Iris pigment epithelial cell (primary cell): ENCODE data around the gene CNTN5.
A peak's percentile ranks its signal among the peaks of the same experiment; 100 is the strongest.

Source experiments
- DNase-seq: peaks from one replicate; pipeline ENCODE4 v3.0.0-alpha.2; 2011; ENCODE audit warnings: low read depth

CNTN5 gene

DNA sequence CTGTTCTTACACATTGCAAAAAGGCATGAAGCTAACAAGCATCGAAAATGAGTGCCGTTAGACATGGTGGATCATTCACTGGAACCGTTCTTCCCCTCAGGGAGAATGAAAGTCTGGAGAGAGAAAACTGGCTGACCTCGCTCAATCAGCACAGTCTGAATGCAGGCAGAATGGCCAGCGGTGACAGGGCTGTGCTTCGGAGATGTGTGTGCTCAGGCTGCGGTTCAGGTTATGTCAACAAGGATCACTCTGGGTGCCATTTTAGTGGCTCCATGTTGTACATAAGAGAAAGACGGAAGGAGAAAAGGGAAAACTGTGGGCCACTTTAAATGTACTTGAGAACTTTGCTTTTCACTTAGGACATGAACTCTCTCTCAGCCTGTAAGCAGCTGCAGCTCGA, 916.6 kb downstream of the CNTN5 start:
- DNase-seq: no peak

DNA sequence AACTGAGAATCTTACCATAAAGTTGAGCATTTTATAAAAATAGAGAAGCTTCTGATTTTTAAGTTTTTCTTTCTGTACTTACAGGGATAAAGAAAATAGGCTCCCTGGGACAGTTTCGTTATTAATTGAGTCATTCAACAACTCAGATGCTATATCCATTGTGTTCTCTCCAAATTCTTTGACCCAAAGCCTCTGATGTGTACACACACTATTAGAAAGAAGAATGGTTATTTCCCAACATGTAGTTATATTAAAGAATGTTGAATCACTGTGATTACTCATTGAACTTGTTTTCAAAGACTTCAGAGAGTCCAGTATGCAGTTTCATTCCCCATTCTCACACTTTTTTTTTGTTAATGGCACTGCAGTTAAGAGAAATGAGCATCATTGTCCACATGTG, 932.1 kb downstream of the CNTN5 start:
- peak; percentile 45 for DNase-seq

DNA sequence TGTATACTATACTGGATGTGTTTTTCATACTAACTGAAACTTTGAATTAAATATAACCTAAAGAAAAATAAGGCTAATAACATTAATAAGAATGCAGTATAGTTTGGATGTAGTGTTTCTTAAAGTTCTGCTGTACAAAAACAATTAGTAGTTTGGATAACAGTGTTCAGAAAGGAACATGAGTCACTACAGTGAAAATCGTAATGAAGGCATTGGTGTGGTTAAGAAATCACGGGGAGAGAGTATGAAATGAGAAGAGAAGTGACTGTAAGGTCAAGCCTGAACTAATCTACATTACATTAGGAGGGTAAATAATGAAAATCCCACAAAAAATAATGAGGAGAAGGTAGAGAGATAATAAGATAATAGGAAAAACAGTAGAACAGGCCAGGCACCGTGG, 939.8 kb downstream of the CNTN5 start:
- no peak for DNase-seq

DNA sequence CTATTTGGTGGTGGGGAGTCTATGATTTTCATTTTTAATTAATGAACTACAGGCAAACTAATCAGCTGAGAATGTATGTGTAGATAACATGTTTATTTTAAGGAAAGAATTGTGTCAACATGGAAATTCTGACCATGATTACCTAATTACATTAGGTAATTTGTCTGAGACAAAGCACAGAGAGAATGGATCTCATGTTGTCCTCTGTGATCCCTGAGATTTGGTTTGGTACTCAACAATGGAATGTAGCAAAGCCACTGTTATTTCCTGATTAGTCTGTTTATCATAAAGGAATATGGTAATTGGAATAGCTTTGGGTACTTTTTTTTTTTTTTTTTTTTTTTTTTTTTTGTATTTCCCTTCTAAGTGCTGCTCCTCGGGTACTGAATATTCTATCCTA, 947.6 kb downstream of the CNTN5 start:
- no peak for DNase-seq

- peak; percentile 4 for DNase-seq
These were observed 953.2 kb downstream of the CNTN5 start for GRCh38 chr11:99973993-99974392.

DNA sequence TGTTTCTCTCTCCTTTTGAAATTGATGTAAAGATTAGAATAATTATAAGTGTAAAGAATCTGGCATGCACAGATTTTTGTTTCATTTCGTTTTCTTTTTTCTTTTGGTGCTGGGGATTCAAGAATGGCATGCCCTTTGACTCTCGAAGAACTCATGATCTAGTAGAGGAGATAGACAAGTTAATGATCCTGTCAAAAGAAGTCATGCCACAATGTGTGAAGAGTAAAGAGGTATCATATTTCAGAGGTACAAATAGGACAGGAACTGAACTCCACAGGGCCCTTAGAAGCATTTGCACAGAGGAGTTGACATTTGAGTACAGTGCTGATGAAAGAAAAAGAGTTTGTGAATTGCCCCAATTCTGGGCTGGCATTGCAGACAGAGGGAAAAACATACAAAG, 958.3 kb downstream of the CNTN5 start:
- no peak for DNase-seq

DNA sequence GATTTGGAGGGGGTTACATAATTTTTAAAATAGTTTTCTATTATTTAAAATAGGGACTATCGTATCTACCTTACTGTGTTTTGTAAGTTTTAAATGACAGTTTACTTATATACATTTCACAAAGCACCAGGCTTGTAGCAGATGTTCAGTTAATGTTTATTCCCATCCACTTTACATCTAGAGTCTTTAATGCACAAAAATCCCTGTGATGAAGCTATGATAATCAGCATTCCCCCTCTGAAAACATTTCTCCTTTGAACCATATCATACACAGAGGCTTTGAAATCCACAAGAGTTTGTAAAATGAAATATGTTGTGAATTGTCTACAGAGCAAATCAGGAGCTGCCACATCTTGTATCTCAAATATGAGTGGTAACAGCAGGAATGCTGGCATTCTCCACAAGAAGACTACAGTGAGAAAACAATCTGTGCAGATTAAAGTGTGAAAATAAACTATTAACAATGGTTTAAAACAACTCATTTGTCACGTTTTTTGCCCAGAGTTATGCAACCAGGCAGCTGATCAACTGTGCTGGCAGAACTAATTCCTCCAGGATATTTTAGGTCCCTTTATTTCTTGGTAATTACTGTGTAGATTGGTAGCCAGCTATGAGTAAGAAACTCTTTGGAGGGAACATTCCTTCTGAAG, 967.2 kb downstream of the CNTN5 start:
- DNase-seq: peak; percentile 5

DNA sequence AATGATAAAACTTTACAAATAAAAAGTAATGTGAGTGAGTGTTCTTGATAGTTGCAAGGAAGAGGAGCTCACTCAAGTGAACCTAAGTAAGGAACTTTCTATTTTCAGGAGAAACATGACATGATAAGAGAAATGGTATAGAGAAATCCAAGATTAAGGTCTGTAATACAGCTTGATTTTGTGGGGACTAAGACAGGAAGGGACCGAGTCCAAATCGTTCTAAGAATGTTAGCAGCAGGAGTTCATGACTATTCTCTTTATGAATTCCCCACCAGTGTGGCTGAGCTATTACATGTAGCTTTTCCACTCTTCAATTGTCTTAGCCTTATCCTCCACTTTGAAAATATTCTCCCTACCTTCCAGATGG, 967.7 kb downstream of the CNTN5 start:
- DNase-seq: no peak

GRCh38 chr11:100003985-100004384, 983.2 kb downstream of the CNTN5 start:
- no peak for DNase-seq

GRCh38 chr11:100004541-100004940, 983.8 kb downstream of the CNTN5 start:
- peak; percentile 3 for DNase-seq

DNA sequence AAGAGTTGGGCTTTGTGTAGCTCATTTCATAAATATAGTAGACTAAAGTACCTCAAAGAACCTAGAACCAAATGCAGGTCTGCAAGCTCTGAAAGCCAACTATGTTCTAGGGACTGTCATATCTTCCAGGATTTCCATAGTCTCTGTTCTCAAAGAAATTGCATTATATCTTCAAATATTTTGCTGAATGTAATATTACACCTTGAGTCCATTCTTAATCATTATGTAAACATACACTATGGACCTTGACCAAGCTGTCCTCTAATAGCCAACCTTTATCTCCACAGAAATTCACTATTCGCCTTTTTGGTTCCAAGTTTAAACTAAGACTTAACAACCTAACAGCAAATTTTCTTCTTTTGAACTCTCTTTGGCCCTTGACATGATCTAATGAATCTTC, 987.7 kb downstream of the CNTN5 start:
- DNase-seq: no peak

GRCh38 chr11:100009728-100010127, 989.0 kb downstream of the CNTN5 start:
- no peak for DNase-seq

- no peak for DNase-seq
These were observed 989.6 kb downstream of the CNTN5 start for GRCh38 chr11:100010393-100010792.

DNA sequence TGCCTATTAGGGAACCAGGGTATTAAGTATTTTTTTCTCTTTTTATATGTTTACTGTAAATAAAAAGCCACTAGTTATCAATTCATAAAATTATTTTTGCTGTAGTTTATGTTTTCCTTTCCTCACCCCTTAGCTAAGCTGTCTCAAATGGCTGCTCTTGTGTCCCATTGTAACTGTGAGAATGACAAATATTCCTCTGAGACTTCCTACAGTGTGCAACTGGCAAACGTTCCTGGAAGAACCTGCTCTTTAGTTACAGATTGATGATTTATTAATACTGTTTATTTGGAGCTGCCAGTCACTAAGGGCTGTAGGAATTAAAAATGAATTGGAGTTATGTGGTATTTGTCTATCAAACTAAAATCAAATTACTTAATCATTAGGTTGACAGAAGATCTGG, 990.9 kb downstream of the CNTN5 start:
- DNase-seq: no peak

- DNase-seq: no peak
These were observed 992.3 kb downstream of the CNTN5 start for GRCh38 chr11:100013011-100013410.

- no peak for DNase-seq
These were observed 1011.2 kb downstream of the CNTN5 start for GRCh38 chr11:100031973-100032372.

DNA sequence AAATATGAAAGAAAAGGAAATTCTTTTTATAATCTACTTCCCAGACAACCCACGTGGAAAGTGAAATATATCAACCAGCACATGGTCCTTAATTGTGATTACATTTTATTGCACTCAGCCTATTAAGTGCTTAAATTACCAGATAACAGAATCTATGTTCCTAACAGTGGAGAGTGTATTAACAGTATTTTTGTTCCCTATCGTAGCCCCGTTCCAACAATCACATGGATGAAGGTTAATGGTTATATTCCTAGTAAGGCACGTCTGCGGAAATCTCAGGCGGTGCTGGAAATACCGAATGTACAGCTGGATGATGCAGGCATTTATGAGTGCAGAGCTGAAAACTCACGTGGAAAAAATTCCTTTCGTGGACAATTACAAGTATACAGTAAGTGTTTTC, 1040.3 kb downstream of the CNTN5 start:
- DNase-seq: no peak

GRCh38 chr11:100066399-100066798, 1045.7 kb downstream of the CNTN5 start:
- DNase-seq: no peak

DNA sequence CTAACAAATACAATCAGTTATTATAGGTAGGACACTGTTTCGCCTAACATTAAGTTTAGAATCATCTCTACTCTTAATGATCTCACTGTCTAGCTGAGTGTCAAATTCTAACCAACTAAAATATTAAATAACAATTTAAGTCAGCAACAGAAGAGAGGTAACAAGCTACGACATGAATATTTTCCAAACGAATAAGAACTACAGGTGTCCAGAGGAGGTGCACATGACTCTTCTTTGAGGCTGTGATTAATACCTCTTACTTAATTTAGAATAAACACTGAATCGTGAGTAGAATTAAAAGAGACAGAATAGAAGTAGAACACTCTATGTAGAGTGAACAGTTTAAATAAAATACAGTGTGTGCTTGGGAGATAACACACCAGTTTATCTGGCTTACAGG, 1047.4 kb downstream of the CNTN5 start:
- no peak for DNase-seq

- DNase-seq: no peak
These were observed 1051.4 kb downstream of the CNTN5 start for GRCh38 chr11:100072131-100072530.

GRCh38 chr11:100080381-100080780, 1059.6 kb downstream of the CNTN5 start:
- DNase-seq: no peak

GRCh38 chr11:100080821-100081220, 1060.1 kb downstream of the CNTN5 start:
- no peak for DNase-seq

- DNase-seq: no peak
These were observed 1072.9 kb downstream of the CNTN5 start for GRCh38 chr11:100093698-100094097.

- no peak for DNase-seq
These were observed 1073.5 kb downstream of the CNTN5 start for GRCh38 chr11:100094121-100094865.
